Activated T-helper 2 cell treated with anti-CD3 and anti-CD28 coated beads, Interferon-gamma antibody, Interleukin-2, Interleukin-4, amounts not matched to agents 10 μg/mL and 5 μg/mL and 100 μg/mL, durations not matched to agents 14 hours and 24 hours and 36 hours (primary cell): ENCODE results near the gene PPIB. TPM values are rescaled to one million over a fixed set of nuclear protein-coding genes. Genes with fewer than 3 reads are reported as not detected.

Experiments used
- DNase-seq: peaks from one replicate; pipeline ENCODE4 v3.0.0; 2021; ENCODE audit warnings: low spot score
- H3K27ac Mint-ChIP-seq: one replicate; pipeline ENCODE4 v1.8.0; 2021; ENCODE audit warnings: mixed read lengths
- H3K27me3 Mint-ChIP-seq: one replicate; pipeline ENCODE4 v1.8.0; 2021; ENCODE audit warnings: low read depth, mixed read lengths
- H3K36me3 Mint-ChIP-seq: one replicate; pipeline ENCODE4 v1.8.0; 2021; ENCODE audit warnings: low read depth, mixed read lengths
- H3K4me1 Mint-ChIP-seq: one replicate; pipeline ENCODE4 v1.8.0; 2021; ENCODE audit warnings: low read depth, mixed read lengths
- H3K4me3 Mint-ChIP-seq: one replicate; pipeline ENCODE4 v1.8.0; 2021; ENCODE audit warnings: low read depth, mild to moderate bottlenecking, moderate library complexity, mixed read lengths
- H3K9me3 Mint-ChIP-seq: one replicate; pipeline ENCODE4 v1.8.0; 2021; ENCODE audit warnings: mixed read lengths
- intact Hi-C: fragments of 100-400 bp; cut with micrococcal nuclease; formaldehyde crosslinking; loops from one replicate; pipeline ENCODE4 v1.15.1; 2023
- total RNA-seq: library from RNA; stranded (reverse); gene quantifications from 2 replicates; pipeline ENCODE4 v1.2.3, GENCODE V29; 2022

PPIB gene
- total RNA-seq, 1 donor from 2014 or later: 465 TPM

DNA sequence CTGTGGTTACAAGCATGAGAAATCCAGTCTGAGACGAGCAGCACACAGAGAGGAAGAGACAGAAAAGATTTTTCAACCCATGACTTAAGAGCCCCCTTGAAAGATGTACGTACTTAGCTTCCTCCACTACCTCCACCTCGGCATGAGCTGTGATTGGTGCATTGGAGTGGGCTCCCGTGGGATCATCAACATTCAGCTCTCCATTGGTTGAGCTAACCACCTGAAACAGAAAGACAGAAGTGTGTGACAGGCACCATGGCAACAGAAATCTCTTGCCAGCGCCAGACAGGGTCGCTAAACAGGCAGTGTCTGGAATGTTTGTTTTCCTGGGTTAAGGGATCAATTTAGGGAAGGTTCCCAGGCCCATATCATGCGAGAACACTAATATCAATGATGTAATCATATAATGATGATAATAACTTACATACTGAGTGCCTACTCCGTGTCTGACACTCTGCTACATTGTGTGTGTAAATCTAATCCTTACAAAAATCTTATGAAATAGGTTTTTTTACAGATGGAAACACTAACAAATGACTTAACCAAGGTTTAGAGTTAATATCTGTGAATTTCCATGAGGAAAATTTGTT lies 17.5 kb upstream of the PPIB start:
- Mint-ChIP-seq H3K4me1 (no peaks in the 10 kb centered on the region), H3K27ac (no peak overlapping the region), H3K4me3 (no peak overlapping the region), H3K36me3 (peaks cover 39% of the 10 kb centered on the region), H3K27me3 (no peaks in the 10 kb centered on the region), H3K9me3 (no peaks in the 10 kb centered on the region)
- intact Hi-C loops: no loop called here
- DNase-seq: no peak

DNA sequence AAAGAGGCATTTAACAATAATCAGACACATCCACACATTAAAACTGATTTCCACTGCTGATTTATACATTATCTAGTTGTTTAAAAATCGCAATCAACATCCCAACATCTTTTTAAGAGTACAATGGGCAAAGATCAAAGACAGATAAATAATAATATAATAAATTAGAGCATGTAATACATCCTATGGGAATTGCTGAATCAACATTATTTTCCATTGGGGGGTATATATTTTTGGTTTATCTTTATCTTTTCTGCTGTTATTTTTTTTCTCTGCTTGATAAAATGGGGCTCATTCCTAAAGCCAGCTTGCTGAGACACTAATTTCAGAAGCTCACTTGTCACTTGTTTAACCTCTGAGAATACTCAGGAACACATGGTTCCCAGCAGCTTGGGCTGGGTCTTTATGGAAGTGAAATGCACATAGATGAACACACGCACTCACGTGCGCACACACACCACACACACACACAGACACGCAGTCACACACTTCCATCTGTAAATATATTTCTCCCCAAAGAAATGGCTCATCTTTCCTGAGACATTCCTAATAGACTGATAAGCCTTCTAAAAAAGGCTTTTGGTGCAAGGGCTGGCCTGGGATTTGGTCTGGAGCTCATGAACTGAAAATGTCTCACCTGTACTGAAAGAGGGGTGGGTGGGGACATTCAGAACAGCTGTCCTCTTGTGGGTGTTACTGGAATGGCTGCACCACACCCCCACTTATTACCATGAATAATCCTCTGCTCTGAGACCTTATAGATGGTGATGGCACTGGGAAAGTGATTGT lies 3.5 kb upstream of the PPIB start:
- no peak overlapping the region for H3K4me3 Mint-ChIP-seq

DNA sequence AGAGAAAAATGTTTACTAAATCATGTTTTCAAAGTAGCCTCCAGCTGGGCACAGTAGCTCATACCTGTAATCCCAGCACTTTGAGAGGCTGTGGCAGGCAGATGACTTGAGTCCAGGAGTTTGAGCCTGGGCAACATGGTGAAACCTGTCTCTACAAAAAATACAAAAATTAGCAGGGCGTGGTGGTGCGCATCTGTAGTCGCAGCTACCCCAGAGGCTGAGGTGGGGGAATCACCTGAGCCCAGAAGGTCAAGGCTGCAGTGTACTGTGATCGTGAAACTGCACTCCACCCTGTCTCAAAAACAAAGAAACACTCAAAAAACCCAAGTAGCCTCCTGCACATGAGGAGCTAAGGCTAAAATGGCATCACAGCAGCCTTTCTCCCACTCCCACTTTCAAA lies 1.6 kb upstream of the PPIB start:
- peak overlapping the region; percentile 61 for H3K27ac Mint-ChIP-seq
- H3K27me3 Mint-ChIP-seq: no peaks in the 10 kb centered on the region
- peak overlapping the region; percentile 66 for H3K4me3 Mint-ChIP-seq
- intact Hi-C loops: loop anchor here (5.0 kb wide), 1 partner anchor 193 kb away; the partner anchor contains the start of gene CSNK1G1
- no peaks in the 10 kb centered on the region for H3K9me3 Mint-ChIP-seq
- peaks cover 33% of the 10 kb centered on the region for H3K4me1 Mint-ChIP-seq
- H3K36me3 Mint-ChIP-seq: peaks cover 19% of the 10 kb centered on the region
- no peak for DNase-seq

More for the DNA sequence above, 3.5 kb upstream of the PPIB start:
- H3K4me1 Mint-ChIP-seq: peaks cover 25% of the 10 kb centered on the region
- no peaks in the 10 kb centered on the region for H3K27me3 Mint-ChIP-seq
- peak overlapping the region; percentile 66 for H3K27ac Mint-ChIP-seq
- H3K9me3 Mint-ChIP-seq: no peaks in the 10 kb centered on the region
- H3K36me3 Mint-ChIP-seq: peaks cover 18% of the 10 kb centered on the region
- no peak for DNase-seq
- intact Hi-C loops: no loop called here

DNA sequence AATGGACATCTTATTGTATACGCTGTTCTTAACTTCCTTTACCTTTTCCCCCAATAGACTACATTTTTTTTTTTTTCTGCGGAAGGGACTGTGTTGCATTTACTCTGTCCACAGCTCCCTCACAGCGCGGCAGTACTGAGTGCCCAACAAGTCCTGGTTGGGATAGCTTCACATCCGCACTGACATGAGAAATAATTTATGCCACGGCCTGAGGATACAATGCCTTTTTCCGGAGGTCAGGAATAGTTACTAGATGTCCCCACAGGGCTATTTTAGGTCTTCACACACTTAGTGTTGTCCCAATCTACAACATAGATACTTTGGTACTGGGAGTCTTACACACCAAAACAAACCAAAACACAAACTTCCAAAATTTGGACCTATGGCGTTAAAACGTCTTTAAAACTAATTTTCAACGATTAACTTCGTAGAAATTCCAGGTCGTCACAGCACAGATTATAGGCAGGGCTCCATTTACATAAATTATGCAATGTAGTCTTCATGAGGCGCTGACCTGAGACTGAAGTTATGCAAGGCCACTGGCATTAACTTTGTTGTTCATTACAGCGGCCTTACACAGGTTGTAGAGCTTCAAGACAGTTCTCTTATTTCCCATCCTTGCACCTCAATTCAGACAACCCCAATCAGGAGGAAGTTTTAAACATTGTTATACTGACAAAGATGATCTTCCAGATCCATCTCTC lies 989 bp upstream of the PPIB start:
- no peaks in the 10 kb centered on the region for H3K9me3 Mint-ChIP-seq
- peaks cover 34% of the 10 kb centered on the region for H3K4me1 Mint-ChIP-seq
- peak overlapping the region; percentile 97 for H3K27ac Mint-ChIP-seq
- H3K4me3 Mint-ChIP-seq: peak overlapping the region; percentile 87
- DNase-seq: no peak
- H3K27me3 Mint-ChIP-seq: no peaks in the 10 kb centered on the region
- intact Hi-C loops: loop anchor here (5.0 kb wide), 1 partner anchor 193 kb away; the partner anchor contains the start of gene CSNK1G1
- H3K36me3 Mint-ChIP-seq: peaks cover 24% of the 10 kb centered on the region

DNA sequence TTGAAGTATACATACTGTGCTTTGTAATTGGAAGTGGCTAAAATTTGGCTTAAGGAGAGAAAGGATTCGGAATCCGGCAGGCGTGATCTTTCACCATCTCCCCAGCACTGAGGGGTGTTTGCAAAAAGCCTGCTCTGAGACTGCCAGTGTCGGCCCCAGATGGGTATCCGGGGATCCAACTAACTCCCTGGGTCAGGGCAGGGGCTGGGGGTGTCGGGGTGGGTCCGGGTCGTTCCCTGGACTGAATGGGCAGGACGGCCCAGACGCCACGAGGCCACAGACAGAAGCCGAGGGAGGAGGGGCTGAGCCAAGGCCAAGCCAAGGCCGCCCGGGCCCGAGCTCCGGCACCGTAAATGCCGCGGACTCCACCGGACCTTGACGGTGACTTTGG lies 349 bp downstream of the PPIB start:
- no peaks in the 10 kb centered on the region for H3K9me3 Mint-ChIP-seq
- intact Hi-C loops: loop anchor here (5.0 kb wide), 1 partner anchor 195 kb away; the partner anchor contains the start of gene CSNK1G1
- peaks cover 37% of the 10 kb centered on the region for H3K36me3 Mint-ChIP-seq
- H3K4me3 Mint-ChIP-seq: peak overlapping the region; percentile 89
- DNase-seq: no peak
- no peaks in the 10 kb centered on the region for H3K27me3 Mint-ChIP-seq
- peaks cover 45% of the 10 kb centered on the region for H3K4me1 Mint-ChIP-seq
- H3K27ac Mint-ChIP-seq: peak overlapping the region; percentile 85

DNA sequence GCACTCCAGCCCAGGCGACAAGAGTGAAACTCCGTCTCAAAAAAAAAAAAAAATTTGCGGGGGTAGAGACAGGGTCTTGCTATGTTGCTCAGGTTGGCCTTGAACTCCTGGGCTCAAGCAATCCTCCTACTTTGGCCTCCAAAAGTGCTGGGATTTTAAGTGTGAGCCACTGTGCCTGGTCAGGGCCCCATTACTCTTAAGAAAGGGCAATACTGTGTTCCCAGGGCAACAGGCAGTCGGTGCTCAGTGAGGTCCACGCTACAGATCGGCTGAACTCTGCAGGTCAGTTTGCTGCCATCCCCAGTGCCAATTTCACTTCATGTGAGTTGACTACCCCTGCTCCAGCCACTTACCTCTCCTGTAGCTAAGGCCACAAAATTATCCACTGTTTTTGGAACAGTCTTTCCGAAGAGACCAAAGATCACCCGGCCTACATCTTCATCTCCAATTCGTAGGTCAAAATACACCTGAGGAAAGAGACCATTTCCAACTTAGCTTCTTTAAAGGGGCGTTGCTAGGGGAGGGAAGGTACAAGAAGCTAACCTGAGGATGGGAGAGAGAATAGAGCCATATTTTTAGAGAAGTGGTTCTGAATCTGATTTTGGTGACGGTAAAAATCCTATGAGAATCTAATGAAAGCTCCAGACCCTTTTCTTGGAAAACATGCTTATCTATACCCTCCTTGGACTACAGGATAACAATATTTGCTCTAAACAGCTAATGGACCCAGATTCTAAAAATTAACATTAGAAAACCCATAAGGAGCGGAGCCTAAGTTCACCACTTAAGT lies 939 bp downstream of the PPIB start:
- Mint-ChIP-seq H3K4me3 (peak overlapping the region; percentile 89), H3K9me3 (no peaks in the 10 kb centered on the region), H3K36me3 (peaks cover 43% of the 10 kb centered on the region), H3K27ac (peak overlapping the region; percentile 85), H3K27me3 (no peaks in the 10 kb centered on the region), H3K4me1 (peaks cover 45% of the 10 kb centered on the region)
- no peak for DNase-seq
- intact Hi-C loops: loop anchor here (5.0 kb wide), 1 partner anchor 195 kb away; the partner anchor contains the start of gene CSNK1G1

DNA sequence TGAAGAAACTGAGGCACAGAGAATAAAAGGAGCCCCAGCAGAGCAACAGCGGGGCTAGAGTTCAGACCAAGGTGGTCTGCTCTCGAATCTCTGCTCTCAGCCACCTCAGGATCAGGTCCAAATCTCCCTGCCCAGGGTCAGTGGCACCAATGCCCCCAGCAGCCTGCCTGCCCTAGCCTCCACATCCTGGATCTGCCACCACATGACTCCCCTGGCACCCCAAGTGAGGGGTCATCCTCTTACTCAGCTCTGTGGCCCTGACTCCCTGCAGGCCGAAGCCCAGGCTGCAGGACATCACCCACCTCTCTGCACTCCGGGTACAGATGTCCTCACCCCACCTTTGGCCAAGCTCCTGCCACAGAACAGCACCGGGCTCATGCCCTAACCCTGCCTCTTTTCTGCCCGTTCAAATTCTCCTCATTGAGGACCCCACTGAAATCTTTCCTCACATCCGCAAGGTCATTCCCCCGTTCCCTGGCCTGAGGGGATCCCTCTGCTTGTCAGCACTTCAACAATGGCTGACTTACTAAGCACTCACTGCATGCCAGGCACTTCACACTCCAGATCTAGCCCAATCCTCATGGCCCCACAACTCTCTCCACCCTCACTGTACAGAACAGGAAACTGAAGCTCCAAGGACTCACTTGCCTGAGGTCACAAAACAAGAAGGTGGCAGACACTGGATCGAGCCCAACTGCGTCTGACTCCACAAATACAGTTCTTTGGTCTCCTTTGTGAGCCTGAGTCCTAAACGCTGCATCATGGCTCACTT lies 4.3 kb downstream of the PPIB start:
- H3K4me1 Mint-ChIP-seq: peaks cover 31% of the 10 kb centered on the region
- no peak for DNase-seq
- no peaks in the 10 kb centered on the region for H3K27me3 Mint-ChIP-seq
- peak overlapping the region; percentile 26 for H3K27ac Mint-ChIP-seq
- peaks cover 65% of the 10 kb centered on the region for H3K36me3 Mint-ChIP-seq
- H3K9me3 Mint-ChIP-seq: no peaks in the 10 kb centered on the region
- no peak overlapping the region for H3K4me3 Mint-ChIP-seq
- intact Hi-C loops: loop anchor here (10.0 kb wide), 1 partner anchor 264 kb away; no protein-coding TSS in a partner anchor

DNA sequence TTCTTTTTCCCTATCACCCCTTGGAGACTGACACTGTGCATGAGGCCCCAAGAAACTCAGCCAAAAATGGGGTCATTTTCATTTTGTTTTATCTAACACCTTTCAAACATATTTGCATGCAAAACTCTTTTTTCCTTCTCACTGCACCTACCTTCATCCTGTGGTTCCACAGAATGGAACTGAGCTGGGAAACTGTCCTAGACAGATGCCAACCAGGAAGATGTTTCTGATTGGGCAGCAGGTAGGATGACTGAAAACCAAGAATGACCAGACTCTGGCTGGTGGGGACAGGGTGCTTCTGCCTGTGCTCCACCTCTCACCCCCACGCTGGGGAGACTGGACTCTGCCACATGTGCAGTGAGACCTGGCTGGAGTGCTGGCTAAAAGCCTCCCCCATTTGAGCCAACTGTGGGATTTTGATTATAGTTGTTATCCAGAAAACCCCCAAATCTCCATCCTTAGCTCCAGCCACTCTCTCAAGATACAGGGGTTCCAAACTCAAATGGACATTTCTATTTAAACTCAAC lies 5.2 kb downstream of the PPIB start:
- peaks cover 7% of the 10 kb centered on the region for H3K27me3 Mint-ChIP-seq
- intact Hi-C loops: loop anchor here (10.0 kb wide), 1 partner anchor 263 kb away; no protein-coding TSS in a partner anchor
- DNase-seq: no peak
- H3K4me3 Mint-ChIP-seq: no peak overlapping the region
- H3K36me3 Mint-ChIP-seq: peaks cover 68% of the 10 kb centered on the region
- no peak overlapping the region for H3K27ac Mint-ChIP-seq
- no peaks in the 10 kb centered on the region for H3K9me3 Mint-ChIP-seq
- peaks cover 31% of the 10 kb centered on the region for H3K4me1 Mint-ChIP-seq

DNA sequence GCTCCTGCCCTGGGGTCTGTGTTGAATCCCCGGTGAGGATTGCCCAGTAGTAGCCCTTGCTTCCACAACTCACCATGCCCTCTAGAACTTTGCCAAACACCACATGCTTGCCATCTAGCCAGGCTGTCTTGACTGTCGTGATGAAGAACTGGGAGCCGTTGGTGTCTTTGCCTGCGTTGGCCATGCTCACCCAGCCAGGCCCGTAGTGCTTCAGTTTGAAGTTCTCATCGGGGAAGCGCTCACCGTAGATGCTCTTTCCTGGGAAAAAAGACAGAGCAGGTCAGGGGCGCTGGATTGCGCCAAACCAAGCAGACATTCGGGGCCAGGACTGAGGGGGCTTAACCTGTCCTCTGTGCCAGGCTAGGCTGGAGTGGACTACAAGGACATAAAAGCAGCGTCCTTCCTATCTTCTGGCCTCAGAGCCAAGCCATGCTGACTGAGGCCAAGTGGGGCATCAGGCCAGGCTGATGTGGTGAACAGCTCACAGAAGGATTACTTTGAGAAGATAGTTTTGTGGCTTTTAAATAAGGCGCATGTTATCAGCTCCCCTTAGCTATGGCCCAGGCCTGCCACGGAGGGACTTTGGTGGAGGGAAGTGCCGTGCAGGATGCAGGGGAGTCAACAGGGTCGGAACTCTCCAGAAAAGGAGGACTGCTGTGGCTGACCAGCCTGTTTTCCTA lies 6.0 kb downstream of the PPIB start:
- H3K36me3 Mint-ChIP-seq: peaks cover 62% of the 10 kb centered on the region

DNA sequence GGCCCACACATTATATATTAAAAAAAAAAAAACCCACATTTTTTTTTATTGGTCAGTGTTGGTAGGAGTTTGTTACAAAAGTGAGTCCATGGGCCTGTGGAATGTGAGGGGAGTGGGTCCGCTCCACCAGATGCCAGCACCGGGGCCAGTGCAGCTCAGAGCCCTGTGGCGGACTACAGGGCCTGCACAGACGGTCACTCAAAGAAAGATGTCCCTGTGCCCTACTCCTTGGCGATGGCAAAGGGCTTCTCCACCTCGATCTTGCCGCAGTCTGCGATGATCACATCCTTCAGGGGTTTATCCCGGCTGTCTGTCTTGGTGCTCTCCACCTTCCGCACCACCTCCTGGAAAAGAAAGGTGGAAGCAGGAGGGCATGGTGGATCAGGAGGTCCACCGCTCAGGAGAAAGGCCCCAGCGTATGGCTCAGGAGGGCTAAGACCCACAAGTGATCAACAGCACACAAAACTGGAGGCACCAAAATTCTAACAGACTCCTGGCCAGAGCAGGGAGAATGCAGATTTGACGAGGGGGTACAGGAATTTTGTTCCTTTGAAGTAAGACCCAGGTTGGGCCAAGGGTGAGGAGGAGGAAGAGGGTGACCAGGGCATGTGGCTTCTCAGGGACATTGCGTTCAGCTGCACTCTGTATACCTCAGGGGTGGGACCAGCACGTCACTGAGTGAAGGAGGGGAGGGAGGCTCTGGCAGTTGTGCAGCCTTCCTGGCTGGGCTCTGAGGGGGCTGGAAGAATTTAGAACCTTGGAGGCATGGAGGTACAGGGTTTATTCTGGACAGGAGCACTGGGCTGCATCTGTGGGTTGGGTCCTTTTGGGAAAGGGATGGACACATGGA lies 6.8 kb downstream of the PPIB start:
- H3K4me3 Mint-ChIP-seq: no peak overlapping the region
- peaks cover 7% of the 10 kb centered on the region for H3K27me3 Mint-ChIP-seq
- peaks cover 59% of the 10 kb centered on the region for H3K36me3 Mint-ChIP-seq
- no peaks in the 10 kb centered on the region for H3K9me3 Mint-ChIP-seq
- intact Hi-C loops: loop anchor here (10.0 kb wide), 1 partner anchor 261 kb away; no protein-coding TSS in a partner anchor
- H3K27ac Mint-ChIP-seq: peak overlapping the region; percentile 26
- DNase-seq: no peak
- peaks cover 26% of the 10 kb centered on the region for H3K4me1 Mint-ChIP-seq

More for the DNA sequence above, 6.0 kb downstream of the PPIB start:
- no peak for DNase-seq
- peaks cover 7% of the 10 kb centered on the region for H3K27me3 Mint-ChIP-seq
- H3K27ac Mint-ChIP-seq: no peak overlapping the region
- intact Hi-C loops: loop anchor here (10.0 kb wide), 1 partner anchor 262 kb away; no protein-coding TSS in a partner anchor
- peaks cover 28% of the 10 kb centered on the region for H3K4me1 Mint-ChIP-seq
- no peaks in the 10 kb centered on the region for H3K9me3 Mint-ChIP-seq
- H3K4me3 Mint-ChIP-seq: no peak overlapping the region
